ENCODE data around the gene AGRN.

Gene AGRN

DNA sequence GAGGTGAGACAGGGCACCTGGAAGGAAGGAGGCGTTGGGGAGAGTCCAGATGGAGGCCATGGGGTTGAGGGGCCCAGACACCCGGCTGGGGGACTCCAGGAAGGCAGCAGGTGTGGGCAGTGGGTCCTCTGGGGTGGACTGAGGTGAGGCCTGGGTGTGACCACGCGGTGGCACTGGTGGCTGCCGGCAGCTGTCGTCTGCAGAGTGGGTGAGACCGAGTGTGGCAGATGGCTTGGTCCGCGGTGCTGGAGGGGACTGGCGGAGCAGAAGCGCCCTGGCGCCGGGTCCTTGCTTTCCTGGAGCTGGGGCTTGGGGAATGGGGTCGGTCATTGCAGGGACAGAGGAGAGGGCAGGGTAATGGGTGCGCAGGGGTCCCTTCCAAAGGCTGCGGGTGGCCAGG, 12.5 kb downstream of the AGRN start:
- H3K4me1 ChIP-seq (ENCODE audit: control insufficient read depth, insufficient read depth, low read length, unreplicated experiment) = peaks cover 4% of the 10 kb centered on the region
- no peak overlapping the region for H3K4me3 ChIP-seq (ENCODE audit: low read depth, low read length)
- no peak overlapping the region for H2AFZ ChIP-seq (ENCODE audit: low read length, unreplicated experiment)
- no peaks in the 10 kb centered on the region for H3K79me2 ChIP-seq (ENCODE audit: control insufficient read depth, insufficient read depth, low read length, unreplicated experiment)
- H3K27ac ChIP-seq (ENCODE audit: low read depth, low read length) = no peak overlapping the region
- no peaks in the 10 kb centered on the region for H3K36me3 ChIP-seq (ENCODE audit: insufficient read depth, low read length)
- no peaks in the 10 kb centered on the region for H3K27me3 ChIP-seq (ENCODE audit: insufficient read depth, low read length)

DNA sequence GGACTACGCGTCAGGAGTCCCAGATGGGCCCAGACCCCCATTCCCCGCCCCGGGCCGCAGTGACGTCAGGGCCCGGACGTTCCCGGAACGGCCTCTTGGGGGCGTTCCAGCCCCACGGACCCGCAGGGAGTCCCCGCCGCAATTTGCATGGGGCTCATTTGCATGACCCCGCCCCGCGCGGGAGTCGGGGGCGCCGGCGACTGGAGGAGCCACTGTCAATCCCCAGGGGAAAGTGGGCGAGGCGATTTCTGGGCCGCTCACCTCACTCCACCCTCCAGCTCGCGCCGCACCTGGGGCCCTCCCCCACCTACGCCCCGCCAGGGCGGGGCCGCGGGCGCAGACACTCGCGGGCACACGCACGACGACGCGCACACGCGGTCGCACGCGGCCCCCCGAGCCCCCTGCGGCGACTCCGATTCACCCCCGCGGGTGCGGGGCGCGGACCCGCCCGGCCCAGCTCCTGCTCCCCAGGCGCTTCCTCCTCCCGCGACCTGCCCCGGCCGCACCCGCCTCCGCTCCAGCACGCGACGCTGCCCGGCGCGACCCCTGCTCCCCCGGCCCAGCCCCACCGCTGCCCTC, 13.2 kb downstream of the AGRN start:
- Histone ChIP-seq H3K4me1 (ENCODE audit: control insufficient read depth, insufficient read depth, low read length, unreplicated experiment) (peaks cover 4% of the 10 kb centered on the region), H2AFZ (ENCODE audit: low read length, unreplicated experiment) (no peak overlapping the region), H3K36me3 (ENCODE audit: insufficient read depth, low read length) (no peaks in the 10 kb centered on the region), H3K27ac (ENCODE audit: low read depth, low read length) (no peak overlapping the region), H3K27me3 (ENCODE audit: insufficient read depth, low read length) (no peaks in the 10 kb centered on the region), H3K4me3 (ENCODE audit: low read depth, low read length) (peak overlapping the region; percentile 68), H3K79me2 (ENCODE audit: control insufficient read depth, insufficient read depth, low read length, unreplicated experiment) (no peaks in the 10 kb centered on the region)

DNA sequence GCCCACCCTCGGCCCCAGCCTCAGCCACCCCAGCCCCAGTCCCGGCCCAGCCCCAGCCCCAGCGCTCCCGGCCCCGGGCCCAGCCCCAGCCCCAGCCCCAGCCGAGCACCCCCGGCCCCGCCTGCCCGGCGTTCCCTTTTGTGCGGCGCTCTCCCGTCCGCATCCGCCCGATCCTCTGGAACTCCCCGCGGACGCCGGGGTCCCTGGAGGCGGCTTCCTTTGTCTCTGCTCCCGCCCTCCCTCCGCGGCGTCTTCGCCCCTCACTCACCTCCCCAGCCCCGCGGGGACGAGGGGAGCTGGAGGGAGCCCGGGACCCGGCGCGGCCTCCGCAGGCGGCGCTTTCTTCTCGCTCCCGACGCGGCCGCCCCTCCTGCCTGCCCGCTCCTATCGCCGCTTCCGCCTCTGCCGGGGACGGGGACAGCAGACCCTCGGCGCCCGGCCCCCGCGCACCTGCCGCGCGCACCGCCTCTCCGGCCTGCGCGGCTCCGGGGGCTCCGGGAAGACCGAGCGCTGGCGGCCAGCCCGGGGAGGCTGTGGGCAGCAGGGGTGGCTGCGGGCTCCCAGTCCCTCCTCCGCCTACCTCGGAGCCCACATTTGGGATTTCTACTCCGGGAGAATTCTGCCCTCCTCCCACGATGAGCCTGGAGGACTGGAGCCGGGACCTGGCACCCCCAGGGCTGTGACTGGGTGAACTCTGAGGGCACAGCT, 14.0 kb downstream of the AGRN start:
- no peak overlapping the region for H3K27ac ChIP-seq (ENCODE audit: low read depth, low read length)
- no peaks in the 10 kb centered on the region for H3K27me3 ChIP-seq (ENCODE audit: insufficient read depth, low read length)
- H2AFZ ChIP-seq (ENCODE audit: low read length, unreplicated experiment) = no peak overlapping the region
- H3K79me2 ChIP-seq (ENCODE audit: control insufficient read depth, insufficient read depth, low read length, unreplicated experiment) = no peaks in the 10 kb centered on the region
- no peaks in the 10 kb centered on the region for H3K36me3 ChIP-seq (ENCODE audit: insufficient read depth, low read length)
- peaks cover 4% of the 10 kb centered on the region for H3K4me1 ChIP-seq (ENCODE audit: control insufficient read depth, insufficient read depth, low read length, unreplicated experiment)
- no peak overlapping the region for H3K4me3 ChIP-seq (ENCODE audit: low read depth, low read length)

DNA sequence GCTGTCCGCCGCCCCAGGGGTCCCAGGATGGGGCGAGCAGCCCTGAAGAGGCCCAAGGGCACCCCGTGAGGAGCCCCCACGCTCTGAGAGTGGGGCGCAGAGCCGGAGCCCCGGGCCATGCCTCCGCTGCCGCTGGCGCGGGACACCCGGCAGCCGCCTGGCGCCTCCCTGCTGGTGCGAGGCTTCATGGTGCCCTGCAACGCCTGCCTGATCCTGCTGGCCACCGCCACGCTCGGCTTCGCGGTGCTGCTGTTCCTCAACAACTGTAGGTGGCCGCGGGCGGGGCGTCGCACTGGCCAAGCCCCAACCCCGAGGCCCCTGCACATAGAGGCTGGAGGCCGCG, 14.5 kb downstream of the AGRN start:
- H3K4me1 ChIP-seq (ENCODE audit: control insufficient read depth, insufficient read depth, low read length, unreplicated experiment) = peaks cover 4% of the 10 kb centered on the region
- H2AFZ ChIP-seq (ENCODE audit: low read length, unreplicated experiment) = no peak overlapping the region
- H3K27ac ChIP-seq (ENCODE audit: low read depth, low read length) = no peak overlapping the region
- no peaks in the 10 kb centered on the region for H3K79me2 ChIP-seq (ENCODE audit: control insufficient read depth, insufficient read depth, low read length, unreplicated experiment)
- H3K27me3 ChIP-seq (ENCODE audit: insufficient read depth, low read length) = no peaks in the 10 kb centered on the region
- no peaks in the 10 kb centered on the region for H3K36me3 ChIP-seq (ENCODE audit: insufficient read depth, low read length)
- no peak overlapping the region for H3K4me3 ChIP-seq (ENCODE audit: low read depth, low read length)

DNA sequence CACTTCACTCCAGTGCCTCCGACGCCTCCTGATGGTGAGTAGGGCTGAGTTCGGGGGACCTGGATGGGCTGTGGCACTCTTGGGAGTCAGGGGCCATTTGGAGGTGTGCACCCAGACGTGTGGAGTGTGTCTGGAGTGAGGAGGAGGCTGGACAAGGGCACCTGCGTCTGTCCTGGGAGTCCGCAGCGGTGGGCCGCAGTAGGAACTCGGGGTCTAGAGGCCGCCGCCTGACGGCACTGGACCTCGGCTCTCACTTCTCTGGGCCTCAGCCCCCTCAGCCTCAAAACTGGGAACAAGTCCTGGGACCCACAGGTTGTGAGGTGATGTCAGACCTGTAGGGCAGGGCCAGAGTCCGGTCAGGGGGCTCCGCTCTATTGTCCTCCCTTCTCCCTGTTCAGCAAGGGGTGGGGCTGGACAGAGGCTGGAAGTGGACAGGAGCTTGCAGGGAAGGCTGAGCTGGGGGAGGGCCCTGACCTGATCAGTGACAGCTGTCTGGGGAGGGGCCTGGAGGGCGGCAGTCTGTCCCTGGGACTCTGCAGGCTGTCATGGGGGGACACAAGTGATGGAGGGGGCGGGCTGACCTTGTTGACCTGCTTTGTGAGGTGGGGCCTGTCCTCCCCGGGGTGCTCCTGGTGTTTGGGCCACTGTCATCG, 15.5 kb downstream of the AGRN start:
- no peaks in the 10 kb centered on the region for H3K79me2 ChIP-seq (ENCODE audit: control insufficient read depth, insufficient read depth, low read length, unreplicated experiment)
- no peaks in the 10 kb centered on the region for H3K27me3 ChIP-seq (ENCODE audit: insufficient read depth, low read length)
- H3K4me3 ChIP-seq (ENCODE audit: low read depth, low read length) = no peak overlapping the region
- H3K36me3 ChIP-seq (ENCODE audit: insufficient read depth, low read length) = no peaks in the 10 kb centered on the region
- H2AFZ ChIP-seq (ENCODE audit: low read length, unreplicated experiment) = no peak overlapping the region
- H3K27ac ChIP-seq (ENCODE audit: low read depth, low read length) = no peak overlapping the region
- H3K4me1 ChIP-seq (ENCODE audit: control insufficient read depth, insufficient read depth, low read length, unreplicated experiment) = peaks cover 14% of the 10 kb centered on the region

DNA sequence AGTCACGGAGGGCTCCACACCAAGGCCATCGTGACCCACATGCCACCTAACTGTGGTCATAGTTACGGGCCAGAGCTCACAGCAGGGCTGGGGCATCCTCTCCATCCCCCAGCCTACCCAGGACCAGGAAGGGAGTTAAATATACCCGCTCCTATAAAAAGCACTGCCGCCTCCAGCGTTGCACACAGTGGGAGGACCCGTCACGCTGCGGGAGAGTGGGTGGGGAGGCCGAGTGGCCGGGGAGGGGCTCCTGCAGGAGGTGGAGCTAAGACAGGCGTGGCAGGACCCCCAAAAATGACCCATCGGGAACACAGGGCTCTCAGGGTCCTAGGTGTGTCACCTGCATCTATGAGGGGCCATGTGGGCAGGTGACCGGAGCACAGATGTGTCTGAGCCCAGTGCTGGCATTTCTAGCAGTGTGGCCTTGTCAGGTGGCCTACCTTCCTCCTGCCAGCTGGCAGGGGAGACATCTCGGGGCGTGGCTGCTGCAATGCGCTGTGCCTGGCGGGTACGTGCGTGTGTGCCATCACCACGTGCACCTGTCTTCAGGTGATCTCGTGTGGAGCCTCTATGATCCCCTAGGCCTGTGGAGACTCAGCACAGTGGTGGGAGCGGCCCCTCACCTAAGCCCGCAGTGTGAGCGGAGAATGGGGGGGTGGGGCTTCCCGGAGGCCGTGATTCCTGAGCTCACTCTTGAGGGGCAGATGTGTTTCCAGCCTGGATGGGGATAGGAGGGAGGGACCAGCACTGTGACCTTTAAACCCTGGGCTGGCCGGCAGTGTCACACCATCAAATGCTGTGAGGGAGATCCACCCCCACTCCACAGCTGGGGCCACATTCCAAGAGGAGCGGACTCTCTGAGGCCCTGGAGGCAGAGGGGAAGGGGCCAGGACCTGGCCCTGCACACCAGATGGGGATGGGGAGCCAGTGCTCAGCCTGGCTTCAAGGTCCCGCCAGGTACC, 17.7 kb downstream of the AGRN start:
- Histone ChIP-seq H2AFZ (ENCODE audit: low read length, unreplicated experiment) (no peak overlapping the region), H3K79me2 (ENCODE audit: control insufficient read depth, insufficient read depth, low read length, unreplicated experiment) (no peaks in the 10 kb centered on the region), H3K4me3 (ENCODE audit: low read depth, low read length) (no peak overlapping the region), H3K36me3 (ENCODE audit: insufficient read depth, low read length) (peaks cover 5% of the 10 kb centered on the region; the same call in 1 of the 2 replicates), H3K27me3 (ENCODE audit: insufficient read depth, low read length) (no peaks in the 10 kb centered on the region), H3K4me1 (ENCODE audit: control insufficient read depth, insufficient read depth, low read length, unreplicated experiment) (peaks cover 13% of the 10 kb centered on the region), H3K27ac (ENCODE audit: low read depth, low read length) (no peak overlapping the region)

DNA sequence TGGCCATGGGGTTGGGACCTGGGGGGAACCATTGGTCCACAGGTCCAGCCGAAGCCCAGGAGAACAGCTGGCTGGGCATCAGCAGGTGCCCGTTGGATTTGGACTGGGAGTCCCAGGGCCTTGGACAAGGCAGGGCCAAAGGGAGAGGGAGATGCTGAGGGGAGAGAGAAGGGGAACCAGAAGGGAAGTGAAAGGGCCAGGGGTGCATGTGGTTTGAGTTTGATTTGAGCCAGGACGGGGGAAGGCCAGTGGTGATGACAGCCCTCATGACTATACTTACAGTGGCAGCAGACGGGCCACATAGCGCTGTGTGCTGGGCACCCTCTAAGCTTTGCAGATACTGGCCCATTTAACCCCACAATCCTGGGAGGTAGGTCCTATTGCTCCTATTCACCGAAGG, 18.8 kb downstream of the AGRN start:
- Histone ChIP-seq H3K4me1 (ENCODE audit: control insufficient read depth, insufficient read depth, low read length, unreplicated experiment) (peaks cover 12% of the 10 kb centered on the region), H3K36me3 (ENCODE audit: insufficient read depth, low read length) (peaks cover 8% of the 10 kb centered on the region; the same call in 1 of the 2 replicates), H2AFZ (ENCODE audit: low read length, unreplicated experiment) (no peak overlapping the region), H3K27me3 (ENCODE audit: insufficient read depth, low read length) (no peaks in the 10 kb centered on the region), H3K27ac (ENCODE audit: low read depth, low read length) (no peak overlapping the region), H3K79me2 (ENCODE audit: control insufficient read depth, insufficient read depth, low read length, unreplicated experiment) (no peaks in the 10 kb centered on the region), H3K4me3 (ENCODE audit: low read depth, low read length) (no peak overlapping the region)

DNA sequence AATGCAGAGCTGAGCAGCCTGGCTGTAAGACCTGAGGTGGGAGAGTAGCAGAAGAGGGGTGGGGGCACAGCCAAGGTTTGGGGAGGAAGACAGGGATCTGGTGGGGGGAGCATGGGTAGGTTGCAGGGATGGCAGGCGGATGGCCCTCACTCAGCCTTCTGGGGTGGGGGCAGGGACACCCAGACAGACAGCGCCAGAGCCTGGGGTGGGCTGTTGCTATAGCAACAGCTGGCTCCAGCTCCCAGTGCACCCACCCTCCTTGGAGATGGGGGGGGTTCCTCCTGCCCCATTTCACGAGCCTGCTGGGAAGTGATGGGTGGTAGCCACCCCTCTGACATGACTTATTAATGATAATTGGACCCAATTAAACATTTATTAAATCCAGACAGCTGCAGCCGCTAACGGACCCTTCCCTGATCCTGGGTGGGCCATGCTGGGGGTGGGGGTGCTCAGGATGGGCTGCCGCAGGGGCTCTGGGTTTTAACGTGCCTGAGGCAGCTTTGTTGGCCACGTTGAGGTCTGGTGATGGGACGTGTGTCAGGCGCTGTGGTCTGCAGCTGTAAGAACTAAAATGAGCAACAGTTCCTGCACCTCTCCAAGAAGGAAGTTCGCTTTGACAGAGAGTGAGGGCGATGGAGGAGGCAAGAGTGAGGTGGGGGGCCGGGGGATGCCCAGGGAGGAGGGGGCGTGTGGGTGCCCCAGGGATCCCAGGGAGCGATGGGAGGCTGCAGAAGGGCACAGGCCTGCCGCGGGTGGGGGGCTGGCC, 19.4 kb downstream of the AGRN start:
- no peaks in the 10 kb centered on the region for H3K27me3 ChIP-seq (ENCODE audit: insufficient read depth, low read length)
- no peaks in the 10 kb centered on the region for H3K79me2 ChIP-seq (ENCODE audit: control insufficient read depth, insufficient read depth, low read length, unreplicated experiment)
- peaks cover 14% of the 10 kb centered on the region; the same call in 1 of the 2 replicates for H3K36me3 ChIP-seq (ENCODE audit: insufficient read depth, low read length)
- peaks cover 12% of the 10 kb centered on the region for H3K4me1 ChIP-seq (ENCODE audit: control insufficient read depth, insufficient read depth, low read length, unreplicated experiment)
- no peak overlapping the region for H3K4me3 ChIP-seq (ENCODE audit: low read depth, low read length)
- H2AFZ ChIP-seq (ENCODE audit: low read length, unreplicated experiment) = no peak overlapping the region
- no peak overlapping the region for H3K27ac ChIP-seq (ENCODE audit: low read depth, low read length)

DNA sequence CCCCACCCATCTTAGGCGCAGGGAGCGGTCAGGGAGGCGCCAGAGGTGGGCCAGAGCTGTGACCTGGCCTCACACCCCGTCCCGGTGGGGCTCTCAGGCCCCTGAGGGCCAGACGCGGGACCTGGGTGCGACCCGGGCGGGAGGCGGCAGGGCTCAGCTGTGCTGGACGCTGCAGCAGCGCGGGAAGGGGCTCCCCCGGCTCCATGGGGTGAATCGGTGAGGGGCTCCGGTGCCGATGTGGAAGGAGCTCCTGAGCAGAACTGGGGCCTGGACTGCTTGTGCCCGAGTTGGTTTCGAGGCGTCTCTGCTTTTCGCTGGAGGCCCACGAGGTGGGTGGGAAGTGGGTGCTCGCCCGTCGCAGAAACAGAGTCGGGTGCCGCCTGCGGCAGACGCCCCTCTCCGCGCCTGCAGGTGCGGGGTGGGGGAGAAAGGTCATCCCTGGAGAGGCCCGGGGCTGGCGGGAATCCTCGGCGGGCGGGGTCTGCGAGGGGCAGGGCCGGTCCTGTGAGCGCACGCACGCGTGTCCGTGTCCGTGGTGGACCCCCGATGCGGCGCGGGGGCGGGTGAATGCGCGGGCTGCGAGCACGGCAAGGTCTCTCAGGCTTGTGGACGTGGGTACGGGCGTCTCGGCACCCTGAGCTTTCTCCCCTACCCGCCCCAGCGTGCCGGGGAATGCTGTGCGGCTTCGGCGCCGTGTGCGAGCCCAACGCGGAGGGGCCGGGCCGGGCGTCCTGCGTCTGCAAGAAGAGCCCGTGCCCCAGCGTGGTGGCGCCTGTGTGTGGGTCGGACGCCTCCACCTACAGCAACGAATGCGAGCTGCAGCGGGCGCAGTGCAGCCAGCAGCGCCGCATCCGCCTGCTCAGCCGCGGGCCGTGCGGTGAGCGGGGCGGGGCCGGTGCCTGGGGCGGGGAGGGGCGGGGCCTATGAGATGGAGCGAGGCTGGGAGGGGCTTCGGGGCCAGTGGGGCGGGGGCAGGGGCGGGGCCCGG, 20.4 kb downstream of the AGRN start:
- H3K27me3 ChIP-seq (ENCODE audit: insufficient read depth, low read length) = no peaks in the 10 kb centered on the region
- H2AFZ ChIP-seq (ENCODE audit: low read length, unreplicated experiment) = no peak overlapping the region
- H3K79me2 ChIP-seq (ENCODE audit: control insufficient read depth, insufficient read depth, low read length, unreplicated experiment) = no peaks in the 10 kb centered on the region
- peak overlapping the region; percentile 67 for H3K4me3 ChIP-seq (ENCODE audit: low read depth, low read length)
- peaks cover 12% of the 10 kb centered on the region for H3K4me1 ChIP-seq (ENCODE audit: control insufficient read depth, insufficient read depth, low read length, unreplicated experiment)
- peaks cover 18% of the 10 kb centered on the region; the same call in 1 of the 2 replicates for H3K36me3 ChIP-seq (ENCODE audit: insufficient read depth, low read length)
- H3K27ac ChIP-seq (ENCODE audit: low read depth, low read length) = no peak overlapping the region

All from ACC112 (cell line).